HEK293 (cell line): ENCODE measurements around the gene MUC15.

ENCODE experiments used
- CTCF ChIA-PET: fragments of 350-600 bp; formaldehyde crosslinking; extraction: SDS; loops from one replicate; lab custom pipeline; 2021; ENCODE audit warnings: antibody characterized with exemption; lab: Yijun Ruan, JAX
- POLR2A ChIA-PET: fragments of 300-600 bp; formaldehyde crosslinking; extraction: SDS; loops from one replicate; lab custom pipeline; 2020; ENCODE audit warnings: antibody characterized with exemption, inconsistent platforms; lab: Yijun Ruan, JAX
- H3K27ac ChIP-seq: fragments of 200-500 bp; sonication (Bioruptor generic); 2 replicates; pipeline ENCODE4 v1.5.1; 2014; ENCODE audit warnings: low read depth, low read length, control low read depth, inconsistent platforms; ENCODE audit errors: extremely low read depth
- H3K36me3 ChIP-seq, 2 experiments: fragments of 200-500 bp in 1 of 2; sonication (Bioruptor generic) in 1 of 2; 1 replicate in 1 of 2; 2 replicates in 1 of 2; pipeline ENCODE4 v1.5.1; 2014 to 2017; ENCODE audit warnings: inconsistent platforms in 2 of 2, low read length in 2 of 2; ENCODE audit not compliant: control insufficient read depth in 2 of 2, insufficient read depth in 1 of 2
- H3K4me1 ChIP-seq: fragments of 200-500 bp; sonication (Bioruptor generic); 2 replicates; pipeline ENCODE4 v1.5.1; 2014; ENCODE audit warnings: mild to moderate bottlenecking, low read length, inconsistent platforms; ENCODE audit not compliant: control insufficient read depth, insufficient read depth
- H3K4me3 ChIP-seq: 2 replicates; pipeline ENCODE4 v1.5.1; 2011; ENCODE audit warnings: low read depth, mild to moderate bottlenecking, control low read depth, low read length, moderate library complexity
- H3K9me3 ChIP-seq: fragments of 200-500 bp; sonication (Bioruptor generic); 2 replicates; pipeline ENCODE4 v1.5.1; 2014; ENCODE audit warnings: low read depth, low read length, inconsistent platforms; ENCODE audit not compliant: control insufficient read depth, insufficient read depth
- KLF1 ChIP-seq: fragments of 450-650 bp; formaldehyde crosslinking; IDR thresholded peaks from 2 replicates; pipeline ENCODE4 v1.5.1; 2016; ENCODE audit warnings: missing biosample characterization, missing genetic modification characterization
- RBAK ChIP-seq: fragments of 450-650 bp; formaldehyde crosslinking; IDR thresholded peaks from 2 replicates; pipeline ENCODE4 v1.5.1; 2016; ENCODE audit warnings: missing biosample characterization, missing genetic modification characterization
- ZNF132 ChIP-seq: fragments of 450-650 bp; formaldehyde crosslinking; IDR thresholded peaks from 2 replicates; pipeline ENCODE4 v1.5.1; 2017; ENCODE audit warnings: missing biosample characterization, missing genetic modification characterization, borderline replicate concordance
- ZNF157 ChIP-seq: fragments of 450-650 bp; formaldehyde crosslinking; IDR thresholded peaks from 2 replicates; pipeline ENCODE4 v1.5.1; 2016; ENCODE audit warnings: missing biosample characterization, missing genetic modification characterization
- ZNF211 ChIP-seq: fragments of 450-650 bp; formaldehyde crosslinking; IDR thresholded peaks from 2 replicates; pipeline ENCODE4 v1.5.1; 2016; ENCODE audit warnings: low read depth, missing biosample characterization, missing genetic modification characterization
- ZNF266 ChIP-seq: fragments of 450-650 bp; formaldehyde crosslinking; IDR thresholded peaks from 2 replicates; pipeline ENCODE4 v1.5.1; 2016; ENCODE audit warnings: missing biosample characterization, missing genetic modification characterization, low read depth
- ZNF311 ChIP-seq: fragments of 450-650 bp; formaldehyde crosslinking; IDR thresholded peaks from 2 replicates; pipeline ENCODE4 v1.5.1; 2017; ENCODE audit warnings: missing biosample characterization, missing genetic modification characterization, borderline replicate concordance
- ZNF335 ChIP-seq: fragments of 450-650 bp; formaldehyde crosslinking; conservative IDR thresholded peaks from 2 replicates; pipeline ENCODE4 v1.5.1; 2016; ENCODE audit warnings: missing biosample characterization, missing genetic modification characterization
- ZNF354C ChIP-seq: fragments of 450-650 bp; formaldehyde crosslinking; IDR thresholded peaks from 2 replicates; pipeline ENCODE4 v1.5.1; 2016; ENCODE audit warnings: missing biosample characterization, missing genetic modification characterization, low read depth, borderline replicate concordance
- ZNF366 ChIP-seq: fragments of 450-650 bp; formaldehyde crosslinking; conservative IDR thresholded peaks from 2 replicates; pipeline ENCODE4 v1.5.1; 2016; ENCODE audit warnings: missing biosample characterization, missing genetic modification characterization
- ZNF571 ChIP-seq: fragments of 450-650 bp; formaldehyde crosslinking; IDR thresholded peaks from 2 replicates; pipeline ENCODE4 v1.5.0; 2017; ENCODE audit warnings: missing biosample characterization, missing genetic modification characterization
- ZNF629 ChIP-seq: fragments of 450-650 bp; formaldehyde crosslinking; IDR thresholded peaks from 2 replicates; pipeline ENCODE4 v1.5.1; 2017; ENCODE audit warnings: missing biosample characterization, missing genetic modification characterization
- TF ChIP-seq, protein P1 (sequence below): fragments of 450-650 bp; formaldehyde crosslinking; IDR thresholded peaks from 2 replicates; pipeline ENCODE4 v1.5.1; 2016; ENCODE audit warnings: missing biosample characterization, missing genetic modification characterization
- TF ChIP-seq, protein P2 (sequence below): fragments of 450-650 bp; formaldehyde crosslinking; IDR thresholded peaks from 2 replicates; pipeline ENCODE4 v1.5.1; 2016; ENCODE audit warnings: missing biosample characterization, missing genetic modification characterization
- TF ChIP-seq, protein P3 (sequence below): fragments of 450-650 bp; formaldehyde crosslinking; IDR thresholded peaks from 2 replicates; pipeline ENCODE4 v1.5.1; 2017; ENCODE audit warnings: missing biosample characterization, missing genetic modification characterization
- TF ChIP-seq, protein P4 (sequence below): fragments of 450-650 bp; formaldehyde crosslinking; IDR thresholded peaks from 2 replicates; pipeline ENCODE4 v1.5.1; 2017; ENCODE audit warnings: missing biosample characterization, missing genetic modification characterization
- TF ChIP-seq, protein P5 (sequence below): fragments of 450-650 bp; formaldehyde crosslinking; IDR thresholded peaks from 2 replicates; pipeline ENCODE4 v1.5.1; 2016; ENCODE audit warnings: missing biosample characterization, missing genetic modification characterization

Gene MUC15

DNA sequence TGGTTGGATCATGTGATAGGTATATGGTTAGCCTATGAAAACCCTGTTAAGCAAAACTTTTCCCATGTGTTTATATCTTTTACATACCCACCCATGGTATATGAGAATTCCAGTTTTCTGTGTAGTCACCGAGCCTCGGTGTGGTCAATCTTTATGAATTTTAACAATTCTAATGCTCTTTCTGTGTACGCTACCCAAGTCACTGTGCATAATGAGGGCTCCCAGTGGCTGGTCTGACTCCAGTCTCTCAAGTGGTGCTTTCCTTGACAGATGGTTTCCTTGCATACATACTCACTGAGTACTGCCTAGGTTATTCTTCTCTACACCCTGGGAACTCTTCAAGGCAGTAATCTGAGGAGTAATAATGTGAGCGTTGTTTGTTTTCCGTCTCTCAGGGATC is 17.6 kb downstream of the MUC15 start:
- POLR2A ChIA-PET = no interaction called here
- no peaks in the 10 kb centered on the region for H3K4me1 ChIP-seq
- CTCF ChIA-PET = no interaction called here
- H3K36me3 ChIP-seq = no peaks in the 10 kb centered on the region
- TF ChIP-seq ZNF157 (tag by site-specific recombination) (no peak), ZNF366 (tag by site-specific recombination) (no peak), ZNF571 (no peak), KLF1 (tag by site-specific recombination) (no peak), ZNF266 (no peak), ZNF629 (tag by site-specific recombination) (no peak), ZNF132 (no peak), ZNF335 (tag by site-specific recombination) (no peak), ZNF354C (tag by site-specific recombination) (no peak), ZNF311 (tag by site-specific recombination) (no peak)
- TF ChIP-seq, protein P1, sequence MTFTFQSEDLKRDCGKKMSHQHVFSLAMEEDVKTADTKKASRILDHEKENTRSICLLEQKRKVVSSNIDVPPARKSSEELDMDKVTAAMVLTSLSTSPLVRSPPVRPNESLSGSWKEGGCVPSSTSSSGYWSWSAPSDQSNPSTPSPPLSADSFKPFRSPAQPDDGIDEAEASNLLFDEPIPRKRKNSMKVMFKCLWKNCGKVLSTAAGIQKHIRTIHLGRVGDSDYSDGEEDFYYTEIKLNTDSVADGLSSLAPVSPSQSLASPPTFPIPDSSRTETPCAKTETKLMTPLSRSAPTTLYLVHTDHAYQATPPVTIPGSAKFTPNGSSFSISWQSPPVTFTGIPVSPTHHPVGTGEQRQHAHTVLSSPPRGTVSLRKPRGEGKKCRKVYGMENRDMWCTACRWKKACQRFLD (tag by site-specific recombination) = no peak
- TF ChIP-seq, protein P2, sequence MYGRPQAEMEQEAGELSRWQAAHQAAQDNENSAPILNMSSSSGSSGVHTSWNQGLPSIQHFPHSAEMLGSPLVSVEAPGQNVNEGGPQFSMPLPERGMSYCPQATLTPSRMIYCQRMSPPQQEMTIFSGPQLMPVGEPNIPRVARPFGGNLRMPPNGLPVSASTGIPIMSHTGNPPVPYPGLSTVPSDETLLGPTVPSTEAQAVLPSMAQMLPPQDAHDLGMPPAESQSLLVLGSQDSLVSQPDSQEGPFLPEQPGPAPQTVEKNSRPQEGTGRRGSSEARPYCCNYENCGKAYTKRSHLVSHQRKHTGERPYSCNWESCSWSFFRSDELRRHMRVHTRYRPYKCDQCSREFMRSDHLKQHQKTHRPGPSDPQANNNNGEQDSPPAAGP = no peak
- no peak overlapping the region for H3K4me3 ChIP-seq
- no peak overlapping the region for H3K27ac ChIP-seq
- H3K9me3 ChIP-seq = no peaks in the 10 kb centered on the region

DNA sequence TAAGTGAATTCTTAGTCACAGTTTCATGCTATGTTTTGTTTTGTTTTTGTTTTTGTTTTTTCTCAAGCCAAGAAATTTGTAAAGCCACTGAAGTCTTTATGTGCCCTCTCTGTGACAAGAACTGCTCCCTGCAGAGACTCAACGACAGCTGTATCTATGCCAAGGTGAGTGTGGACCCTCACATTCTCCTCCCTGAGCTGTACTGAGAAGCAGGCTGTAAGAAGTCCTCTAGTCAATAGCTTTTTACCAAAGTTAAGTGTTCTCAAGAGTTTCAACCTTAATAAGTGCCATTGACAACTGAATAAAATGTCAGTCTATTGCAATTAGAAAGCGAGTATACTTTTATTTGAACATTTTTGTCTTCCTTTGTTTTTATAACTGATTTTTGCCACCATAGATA is 18.9 kb downstream of the MUC15 start:
- no peak for TF ChIP-seq ZNF211
- Histone ChIP-seq H3K36me3 (no peaks in the 10 kb centered on the region), H3K4me3 (no peak overlapping the region), H3K27ac (no peak overlapping the region), H3K9me3 (no peaks in the 10 kb centered on the region), H3K4me1 (no peaks in the 10 kb centered on the region)
- ChIA-PET POLR2A (no interaction called here), CTCF (no interaction called here)

DNA sequence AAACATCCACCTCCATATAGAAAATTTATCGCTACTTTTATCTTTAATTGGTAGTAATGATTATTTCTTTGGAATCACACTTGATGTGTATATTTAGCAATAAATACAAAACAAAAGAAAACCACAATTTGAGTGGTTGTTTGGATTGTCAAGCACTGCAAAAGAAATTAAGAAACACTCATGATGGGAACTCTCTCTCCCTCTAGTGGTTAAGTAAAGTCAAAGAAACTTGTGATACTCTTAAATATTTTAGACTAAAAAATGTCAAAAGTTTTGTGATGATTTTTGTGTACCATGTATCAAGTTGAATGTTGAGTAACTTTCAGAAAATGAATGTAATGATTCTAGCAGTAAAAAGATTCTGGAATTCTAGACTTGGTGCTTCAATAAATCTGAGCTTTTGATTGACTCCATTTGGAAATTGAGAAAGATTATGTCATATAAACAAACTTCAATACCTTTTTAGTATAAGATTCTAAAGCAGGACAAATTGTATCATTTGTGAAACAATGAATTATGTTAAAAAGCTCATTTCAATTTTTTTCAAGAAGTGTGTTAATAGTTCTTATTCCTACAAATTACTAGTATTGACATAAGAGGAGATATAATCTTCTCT is 20.8 kb downstream of the MUC15 start:
- Histone ChIP-seq H3K36me3 (no peaks in the 10 kb centered on the region), H3K9me3 (no peaks in the 10 kb centered on the region), H3K4me1 (no peaks in the 10 kb centered on the region), H3K4me3 (no peak overlapping the region), H3K27ac (no peak overlapping the region)
- POLR2A ChIA-PET = no interaction called here
- CTCF ChIA-PET = interaction anchor here (0.6 to 2.2 kb wide), 6 partner anchors 9 to 267 kb away, joined by 3 to 11 read pairs (median 4); no protein-coding TSS in a partner anchor
- TF ChIP-seq, protein P3, sequence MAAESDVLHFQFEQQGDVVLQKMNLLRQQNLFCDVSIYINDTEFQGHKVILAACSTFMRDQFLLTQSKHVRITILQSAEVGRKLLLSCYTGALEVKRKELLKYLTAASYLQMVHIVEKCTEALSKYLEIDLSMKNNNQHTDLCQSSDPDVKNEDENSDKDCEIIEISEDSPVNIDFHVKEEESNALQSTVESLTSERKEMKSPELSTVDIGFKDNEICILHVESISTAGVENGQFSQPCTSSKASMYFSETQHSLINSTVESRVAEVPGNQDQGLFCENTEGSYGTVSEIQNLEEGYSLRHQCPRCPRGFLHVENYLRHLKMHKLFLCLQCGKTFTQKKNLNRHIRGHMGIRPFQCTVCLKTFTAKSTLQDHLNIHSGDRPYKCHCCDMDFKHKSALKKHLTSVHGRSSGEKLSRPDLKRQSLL (tag by site-specific recombination) = no peak
- TF ChIP-seq, protein P4, sequence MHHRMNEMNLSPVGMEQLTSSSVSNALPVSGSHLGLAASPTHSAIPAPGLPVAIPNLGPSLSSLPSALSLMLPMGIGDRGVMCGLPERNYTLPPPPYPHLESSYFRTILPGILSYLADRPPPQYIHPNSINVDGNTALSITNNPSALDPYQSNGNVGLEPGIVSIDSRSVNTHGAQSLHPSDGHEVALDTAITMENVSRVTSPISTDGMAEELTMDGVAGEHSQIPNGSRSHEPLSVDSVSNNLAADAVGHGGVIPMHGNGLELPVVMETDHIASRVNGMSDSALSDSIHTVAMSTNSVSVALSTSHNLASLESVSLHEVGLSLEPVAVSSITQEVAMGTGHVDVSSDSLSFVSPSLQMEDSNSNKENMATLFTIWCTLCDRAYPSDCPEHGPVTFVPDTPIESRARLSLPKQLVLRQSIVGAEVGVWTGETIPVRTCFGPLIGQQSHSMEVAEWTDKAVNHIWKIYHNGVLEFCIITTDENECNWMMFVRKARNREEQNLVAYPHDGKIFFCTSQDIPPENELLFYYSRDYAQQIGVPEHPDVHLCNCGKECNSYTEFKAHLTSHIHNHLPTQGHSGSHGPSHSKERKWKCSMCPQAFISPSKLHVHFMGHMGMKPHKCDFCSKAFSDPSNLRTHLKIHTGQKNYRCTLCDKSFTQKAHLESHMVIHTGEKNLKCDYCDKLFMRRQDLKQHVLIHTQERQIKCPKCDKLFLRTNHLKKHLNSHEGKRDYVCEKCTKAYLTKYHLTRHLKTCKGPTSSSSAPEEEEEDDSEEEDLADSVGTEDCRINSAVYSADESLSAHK (tag by site-specific recombination) = no peak
- TF ChIP-seq, protein P5, sequence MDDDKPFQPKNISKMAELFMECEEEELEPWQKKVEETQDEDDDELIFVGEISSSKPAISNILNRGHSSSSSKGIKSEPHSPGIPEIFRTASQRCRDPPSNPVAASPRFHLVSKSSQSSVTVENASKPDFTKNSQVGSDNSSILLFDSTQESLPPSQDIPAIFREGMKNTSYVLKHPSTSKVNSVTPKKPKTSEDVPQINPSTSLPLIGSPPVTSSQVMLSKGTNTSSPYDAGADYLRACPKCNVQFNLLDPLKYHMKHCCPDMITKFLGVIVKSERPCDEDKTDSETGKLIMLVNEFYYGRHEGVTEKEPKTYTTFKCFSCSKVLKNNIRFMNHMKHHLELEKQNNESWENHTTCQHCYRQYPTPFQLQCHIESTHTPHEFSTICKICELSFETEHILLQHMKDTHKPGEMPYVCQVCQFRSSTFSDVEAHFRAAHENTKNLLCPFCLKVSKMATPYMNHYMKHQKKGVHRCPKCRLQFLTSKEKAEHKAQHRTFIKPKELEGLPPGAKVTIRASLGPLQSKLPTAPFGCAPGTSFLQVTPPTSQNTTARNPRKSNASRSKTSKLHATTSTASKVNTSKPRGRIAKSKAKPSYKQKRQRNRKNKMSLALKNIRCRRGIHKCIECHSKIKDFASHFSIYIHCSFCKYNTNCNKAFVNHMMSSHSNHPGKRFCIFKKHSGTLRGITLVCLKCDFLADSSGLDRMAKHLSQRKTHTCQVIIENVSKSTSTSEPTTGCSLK (tag by site-specific recombination) = no peak
- TF ChIP-seq ZNF335 (tag by site-specific recombination) = no peak
- no peak for TF ChIP-seq RBAK (tag by site-specific recombination)
